Activated naive CD4-positive, alpha-beta T cell treated with anti-CD3 and anti-CD28 coated beads, Interleukin-2, amount 50 U/mL, for 24 hours (primary cell): ENCODE data around the gene TMEM223.
"Not testable (repeated sequence)": the region's sequence is repeated elsewhere in the genome, so short reads cannot be mapped to it uniquely, and the experiment has no call there.

Source experiments
- H3K27ac Mint-ChIP-seq: one replicate; pipeline ENCODE4 v1.8.0; 2021; ENCODE audit warnings: mild to moderate bottlenecking, mixed read lengths
- H3K27me3 Mint-ChIP-seq: one replicate; pipeline ENCODE4 v1.8.0; 2021; ENCODE audit warnings: mixed read lengths
- H3K36me3 Mint-ChIP-seq: one replicate; pipeline ENCODE4 v1.8.0; 2021; ENCODE audit warnings: mixed read lengths
- H3K4me1 Mint-ChIP-seq: one replicate; pipeline ENCODE4 v1.8.0; 2021; ENCODE audit warnings: mixed read lengths
- H3K4me3 Mint-ChIP-seq: one replicate; pipeline ENCODE4 v1.8.0; 2021; ENCODE audit warnings: mild to moderate bottlenecking, mixed read lengths
- H3K9me3 Mint-ChIP-seq: one replicate; pipeline ENCODE4 v1.8.0; 2021; ENCODE audit warnings: mixed read lengths

The TMEM223 gene

GRCh38 chr11:62791501-62792201, at the start of gene TMEM223:
TSS of gene TMEM223 (minus strand) at chr11:62792006. CDS start at chr11:62791994, 12 bp downstream.
- peaks cover 44% of the 10 kb centered on the region for H3K4me1 Mint-ChIP-seq
- H3K27me3 Mint-ChIP-seq: no peaks in the 10 kb centered on the region
- H3K36me3 Mint-ChIP-seq: peaks cover 13% of the 10 kb centered on the region

GRCh38 chr11:62840721-62841360, 49.0 kb upstream of the TMEM223 start:
- H3K27me3 Mint-ChIP-seq, H3K4me3 Mint-ChIP-seq, H3K9me3 Mint-ChIP-seq, H3K27ac Mint-ChIP-seq: not testable (repeated sequence)
- Mint-ChIP-seq H3K36me3 (peaks cover 13% of the 10 kb centered on the region), H3K4me1 (peaks cover 31% of the 10 kb centered on the region)

More at GRCh38 chr11:62791501-62792201, at the start of gene TMEM223:
- Mint-ChIP-seq H3K4me3 (peak within 1 kb of the TSS; percentile 95), H3K27ac (peak within 1 kb of the TSS; percentile 96), H3K9me3 (no peaks in the 10 kb centered on the region)

- Mint-ChIP-seq H3K27ac (no peak within 1 kb of the TSS), H3K36me3 (peaks cover 18% of the 10 kb centered on the region), H3K4me3 (no peak within 1 kb of the TSS), H3K27me3 (no peaks in the 10 kb centered on the region), H3K9me3 (no peaks in the 10 kb centered on the region), H3K4me1 (peaks cover 42% of the 10 kb centered on the region)
Observed at GRCh38 chr11:62839050-62839945, 47.5 kb upstream of the TMEM223 start, which contains the start of gene WDR74. TSS of gene WDR74 (minus strand) at chr11:62839590. CDS start at chr11:62839570, 20 bp downstream.

GRCh38 chr11:62835336-62835735, 43.5 kb upstream of the TMEM223 start:
- no peaks in the 10 kb centered on the region for H3K27me3 Mint-ChIP-seq
- peaks cover 59% of the 10 kb centered on the region for H3K4me1 Mint-ChIP-seq
- H3K4me3 Mint-ChIP-seq: no peak overlapping the region
- peak overlapping the region; percentile 74 for H3K27ac Mint-ChIP-seq
- H3K9me3 Mint-ChIP-seq: no peaks in the 10 kb centered on the region
- peaks cover 23% of the 10 kb centered on the region for H3K36me3 Mint-ChIP-seq

GRCh38 chr11:62832336-62833234, 40.8 kb upstream of the TMEM223 start, which contains the start of gene TEX54:
TSS of gene TEX54 (minus strand) at chr11:62832841.
- peak within 1 kb of the TSS; percentile 99 for H3K27ac Mint-ChIP-seq
- H3K9me3 Mint-ChIP-seq: no peaks in the 10 kb centered on the region
- H3K36me3 Mint-ChIP-seq: peaks cover 17% of the 10 kb centered on the region
- H3K4me3 Mint-ChIP-seq: peak within 1 kb of the TSS; percentile 93
- H3K4me1 Mint-ChIP-seq: peaks cover 56% of the 10 kb centered on the region
- no peaks in the 10 kb centered on the region for H3K27me3 Mint-ChIP-seq

- Mint-ChIP-seq H3K27me3 (no peaks in the 10 kb centered on the region), H3K36me3 (peaks cover 19% of the 10 kb centered on the region), H3K4me1 (peaks cover 55% of the 10 kb centered on the region), H3K27ac (peak within 1 kb of the TSS; percentile 99), H3K9me3 (no peaks in the 10 kb centered on the region), H3K4me3 (peak within 1 kb of the TSS; percentile 93)
Observed at GRCh38 chr11:62831520-62832335, 39.9 kb upstream of the TMEM223 start, which contains the start of gene STX5. TSS of gene STX5 (minus strand) at chr11:62832051. CDS start at chr11:62831243, 808 bp downstream.

GRCh38 chr11:62830904-62831519, 39.2 kb upstream of the TMEM223 start:
- H3K27ac Mint-ChIP-seq: peak overlapping the region; percentile 99
- H3K9me3 Mint-ChIP-seq: no peaks in the 10 kb centered on the region
- peaks cover 50% of the 10 kb centered on the region for H3K4me1 Mint-ChIP-seq
- H3K36me3 Mint-ChIP-seq: peaks cover 16% of the 10 kb centered on the region
- H3K27me3 Mint-ChIP-seq: no peaks in the 10 kb centered on the region
- peak overlapping the region; percentile 93 for H3K4me3 Mint-ChIP-seq

- peaks cover 38% of the 10 kb centered on the region for H3K4me1 Mint-ChIP-seq
- H3K36me3 Mint-ChIP-seq: not testable (repeated sequence)
Observed at GRCh38 chr11:62828130-62828529, 36.3 kb upstream of the TMEM223 start.

GRCh38 chr11:62823677-62824076, 31.9 kb upstream of the TMEM223 start:
- Mint-ChIP-seq H3K9me3 (no peaks in the 10 kb centered on the region), H3K27ac (no peak overlapping the region), H3K36me3 (peaks cover 10% of the 10 kb centered on the region), H3K4me1 (peaks cover 13% of the 10 kb centered on the region), H3K4me3 (no peak overlapping the region), H3K27me3 (no peaks in the 10 kb centered on the region)

More at GRCh38 chr11:62828130-62828529, 36.3 kb upstream of the TMEM223 start:
- not testable (repeated sequence) for H3K27ac Mint-ChIP-seq, H3K9me3 Mint-ChIP-seq, H3K27me3 Mint-ChIP-seq, H3K4me3 Mint-ChIP-seq

GRCh38 chr11:62817129-62817528, 25.3 kb upstream of the TMEM223 start:
- Mint-ChIP-seq H3K27ac (no peak overlapping the region), H3K4me3 (no peak overlapping the region), H3K9me3 (no peaks in the 10 kb centered on the region), H3K4me1 (no peaks in the 10 kb centered on the region), H3K27me3 (no peaks in the 10 kb centered on the region), H3K36me3 (peaks cover 7% of the 10 kb centered on the region)

GRCh38 chr11:62816557-62816956, 24.8 kb upstream of the TMEM223 start:
- H3K4me3 Mint-ChIP-seq: no peak overlapping the region
- no peaks in the 10 kb centered on the region for H3K9me3 Mint-ChIP-seq
- peaks cover 7% of the 10 kb centered on the region for H3K36me3 Mint-ChIP-seq
- no peaks in the 10 kb centered on the region for H3K4me1 Mint-ChIP-seq
- no peak overlapping the region for H3K27ac Mint-ChIP-seq
- no peaks in the 10 kb centered on the region for H3K27me3 Mint-ChIP-seq

GRCh38 chr11:62811659-62812058, 19.9 kb upstream of the TMEM223 start:
- Mint-ChIP-seq H3K36me3 (no peaks in the 10 kb centered on the region), H3K4me3 (no peak overlapping the region), H3K4me1 (peaks cover 1% of the 10 kb centered on the region), H3K27ac (no peak overlapping the region), H3K27me3 (no peaks in the 10 kb centered on the region), H3K9me3 (no peaks in the 10 kb centered on the region)

GRCh38 chr11:62810748-62811147, 18.9 kb upstream of the TMEM223 start:
- Mint-ChIP-seq H3K36me3 (no peaks in the 10 kb centered on the region), H3K4me3 (no peak overlapping the region), H3K4me1 (peaks cover 8% of the 10 kb centered on the region), H3K27me3 (no peaks in the 10 kb centered on the region), H3K27ac (peak overlapping the region; percentile 38), H3K9me3 (no peaks in the 10 kb centered on the region)
